Ascending aorta (tissue), 2 donors: Measurements from ENCODE around the gene SEMA3C. TPM values are rescaled to one million over a fixed set of nuclear protein-coding genes. Genes with fewer than 3 reads are reported as not detected.

Source experiments
- DNase-seq, 2 donors: peaks; one replicate each; pipeline ENCODE4 v3.0.0-alpha.2; 2019; ENCODE audit warnings: low spot score in 2 of 2
- H3K27ac ChIP-seq, 2 donors: fragments of 200-600 bp; sonication (generic); one replicate each; pipeline ENCODE4 v1.5.1; 2016 to 2017; ENCODE audit warnings: mild to moderate bottlenecking in 1 of 2
- H3K27me3 ChIP-seq: fragments of 200-600 bp; sonication (generic); one replicate; pipeline ENCODE4 v1.5.1; 2017
- H3K36me3 ChIP-seq, 2 donors: fragments of 200-600 bp; sonication (generic); one replicate each; pipeline ENCODE4 v1.5.1; 2016
- H3K4me1 ChIP-seq, 2 donors: fragments of 200-600 bp; sonication (generic); one replicate each; pipeline ENCODE4 v1.5.1; 2016 to 2017; ENCODE audit warnings: mild to moderate bottlenecking in 1 of 2
- H3K4me3 ChIP-seq, 2 donors: fragments of 200-600 bp; sonication (generic); one replicate each; pipeline ENCODE4 v1.5.1; 2016 to 2017; ENCODE audit warnings: mild to moderate bottlenecking in 1 of 2
- H3K9me3 ChIP-seq, 2 donors: fragments of 200-600 bp; sonication (generic); one replicate each; pipeline ENCODE4 v1.5.1; 2016
- CTCF ChIP-seq, 3 experiments: fragments of 200-600 bp in 2 of 3; fragments of 450-650 bp in 1 of 3; sonication (generic) in 2 of 3; IDR thresholded peaks; one replicate each; pipeline ENCODE4 v1.5.1; 2016 to 2019; ENCODE audit warnings: antibody characterized with exemption in 3 of 3, mild to moderate bottlenecking in 1 of 3, moderate library complexity in 1 of 3
- intact Hi-C: fragments of 100-400 bp; cut with DNase I; formaldehyde crosslinking; loops from one replicate; pipeline ENCODE4 v1.15.1; 2023
- total RNA-seq: library from RNA; depleted of rRNA; stranded (reverse); fragments of >200 nt; gene quantifications from one replicate; pipeline ENCODE4 v1.1.0, GENCODE V29; 2016

The SEMA3C gene
- total RNA-seq, 1 donor from 2014 or later = 16.6 TPM

- Histone ChIP-seq H3K9me3 (no peaks in the 10 kb centered on the region), H3K27ac (no peak overlapping the region), H3K4me3 (no peak overlapping the region), H3K4me1 (no peaks in the 10 kb centered on the region), H3K36me3 (no peaks in the 10 kb centered on the region), H3K27me3 (no peaks in the 10 kb centered on the region)
- TF ChIP-seq CTCF (IDR thresholded peaks at IDR 0.05) = no peak
- intact Hi-C loops = no loop called here
- no peak for DNase-seq
Observed at GRCh38 chr7:80768756-80769155, 150.1 kb downstream of the SEMA3C start.

- no peak for DNase-seq
- H3K27ac ChIP-seq = no peak overlapping the region
- no peaks in the 10 kb centered on the region for H3K4me1 ChIP-seq
- no peaks in the 10 kb centered on the region for H3K27me3 ChIP-seq
- H3K9me3 ChIP-seq = no peaks in the 10 kb centered on the region
- intact Hi-C loops = no loop called here
- no peak for TF ChIP-seq CTCF (IDR thresholded peaks at IDR 0.05)
- H3K4me3 ChIP-seq = no peak overlapping the region
- no peaks in the 10 kb centered on the region for H3K36me3 ChIP-seq
Observed at GRCh38 chr7:80767654-80768053, 151.2 kb downstream of the SEMA3C start.

GRCh38 chr7:80766724-80767123 is 152.1 kb downstream of the SEMA3C start:
- no peaks in the 10 kb centered on the region for H3K36me3 ChIP-seq
- no peak overlapping the region for H3K27ac ChIP-seq
- DNase-seq = no peak
- TF ChIP-seq CTCF (IDR thresholded peaks at IDR 0.05) = no peak
- intact Hi-C loops = no loop called here
- no peak overlapping the region for H3K4me3 ChIP-seq
- no peaks in the 10 kb centered on the region for H3K4me1 ChIP-seq
- H3K9me3 ChIP-seq = no peaks in the 10 kb centered on the region
- H3K27me3 ChIP-seq = no peaks in the 10 kb centered on the region

GRCh38 chr7:80764132-80764531 is 154.7 kb downstream of the SEMA3C start:
- H3K27me3 ChIP-seq = no peaks in the 10 kb centered on the region
- DNase-seq = no peak
- no peak overlapping the region for H3K27ac ChIP-seq
- TF ChIP-seq CTCF (IDR thresholded peaks at IDR 0.05) = no peak
- no peaks in the 10 kb centered on the region for H3K9me3 ChIP-seq
- no peaks in the 10 kb centered on the region for H3K4me1 ChIP-seq
- H3K4me3 ChIP-seq = no peak overlapping the region
- intact Hi-C loops = no loop called here
- no peaks in the 10 kb centered on the region for H3K36me3 ChIP-seq

GRCh38 chr7:80763704-80764103 is 155.1 kb downstream of the SEMA3C start:
- TF ChIP-seq CTCF (IDR thresholded peaks at IDR 0.05) = no peak
- Histone ChIP-seq H3K4me1 (no peaks in the 10 kb centered on the region), H3K27me3 (no peaks in the 10 kb centered on the region), H3K4me3 (no peak overlapping the region), H3K9me3 (no peaks in the 10 kb centered on the region), H3K36me3 (no peaks in the 10 kb centered on the region), H3K27ac (no peak overlapping the region)
- no peak for DNase-seq
- intact Hi-C loops = no loop called here

- no peaks in the 10 kb centered on the region for H3K4me1 ChIP-seq
- no peak overlapping the region for H3K27ac ChIP-seq
Observed at GRCh38 chr7:80763289-80763688, 155.6 kb downstream of the SEMA3C start.

More at GRCh38 chr7:80763289-80763688, 155.6 kb downstream of the SEMA3C start:
- Histone ChIP-seq H3K4me3 (no peak overlapping the region), H3K27me3 (no peaks in the 10 kb centered on the region), H3K9me3 (no peaks in the 10 kb centered on the region), H3K36me3 (no peaks in the 10 kb centered on the region)
- no peak for DNase-seq
- intact Hi-C loops = no loop called here
- no peak for TF ChIP-seq CTCF (IDR thresholded peaks at IDR 0.05)
